GM23338 (cell line): ENCODE data around the gene TMEM178B.

Experiments
- CREB1 ChIP-seq: fragments of 250-450 bp; sonication (Bioruptor Pico); IDR thresholded peaks from 2 replicates; pipeline ENCODE4 v1.5.0; 2020; ENCODE audit warnings: low read depth, mild to moderate bottlenecking, moderate library complexity
- CTCF ChIP-seq, 2 experiments: fragments of 200-600 bp in 1 of 2; sonication (generic) in 1 of 2; conservative IDR thresholded peaks; 2 replicates each; pipeline versions ENCODE4 v1.5.1 to v1.6.1; 2016 to 2017; ENCODE audit warnings: antibody characterized with exemption in 2 of 2, low read depth in 2 of 2, mild to moderate bottlenecking in 2 of 2, moderate library complexity in 1 of 2
- ETS1 ChIP-seq: IDR thresholded peaks from 2 replicates; pipeline ENCODE4 v1.6.1; 2016; ENCODE audit warnings: antibody characterized with exemption
- EZH2 ChIP-seq: fragments of 200-600 bp; sonication (generic); IDR thresholded peaks from one replicate; pipeline ENCODE4 v1.8.0; 2017; ENCODE audit warnings: antibody characterized with exemption, mild to moderate bottlenecking, low read depth; ENCODE audit not compliant: unreplicated experiment
- EZH2phosphoT487 ChIP-seq: fragments of 200-600 bp; sonication (generic); IDR thresholded peaks from one replicate; pipeline ENCODE4 v1.8.1; 2018; ENCODE audit warnings: antibody characterized with exemption; ENCODE audit not compliant: unreplicated experiment
- NANOG ChIP-seq: IDR thresholded peaks from 2 replicates; pipeline ENCODE4 v1.6.1; 2016; ENCODE audit warnings: antibody characterized with exemption, borderline replicate concordance
- POLR2AphosphoS5 ChIP-seq: IDR thresholded peaks from 2 replicates; pipeline ENCODE4 v1.6.1; 2016; ENCODE audit warnings: antibody characterized with exemption, low read depth
- REST ChIP-seq: IDR thresholded peaks from one replicate; pipeline ENCODE4 v1.6.1; 2018; ENCODE audit warnings: antibody characterized with exemption; ENCODE audit not compliant: unreplicated experiment
- ZNF114 ChIP-seq: fragments of 250-450 bp; sonication (Bioruptor Pico); IDR thresholded peaks from 2 replicates; pipeline ENCODE4 v1.5.0; 2020; ENCODE audit warnings: mild to moderate bottlenecking, moderate library complexity
- ZNF331 ChIP-seq: fragments of 250-450 bp; sonication (Bioruptor Pico); IDR thresholded peaks from 2 replicates; pipeline ENCODE4 v1.5.0; 2020; ENCODE audit warnings: low read depth, mild to moderate bottlenecking, moderate library complexity

GRCh38 chr7:141439776-141440175, 365.9 kb downstream of the TMEM178B start:
- TF ChIP-seq CTCF (conservative IDR thresholded peaks at IDR 0.05; ENCODE audit: low read depth in 2 of 2) (no peak), NANOG (no peak), EZH2 (no peak), POLR2AphosphoS5 (no peak), CREB1 (CRISPR knock-in tag) (no peak), REST (no peak), ZNF331 (CRISPR knock-in tag) (no peak), EZH2phosphoT487 (no peak), ETS1 (no peak), ZNF114 (CRISPR knock-in tag) (no peak)
